GM23248 (cell line): Measurements from ENCODE around the gene ARHGAP26.

Source experiments
- EZH2 ChIP-seq: fragments of 200-600 bp; sonication (generic); IDR thresholded peaks from 2 replicates; pipeline ENCODE4 v1.6.1; 2018; ENCODE audit warnings: antibody characterized with exemption, mild to moderate bottlenecking; ENCODE audit not compliant: insufficient read depth, poor library complexity, severe bottlenecking
- EZH2phosphoT487 ChIP-seq: fragments of 200-600 bp; sonication (generic); IDR thresholded peaks from 2 replicates; pipeline ENCODE4 v1.6.1; 2018; ENCODE audit warnings: antibody characterized with exemption, moderate library complexity, mild to moderate bottlenecking, low read depth; ENCODE audit not compliant: insufficient read depth

DNA sequence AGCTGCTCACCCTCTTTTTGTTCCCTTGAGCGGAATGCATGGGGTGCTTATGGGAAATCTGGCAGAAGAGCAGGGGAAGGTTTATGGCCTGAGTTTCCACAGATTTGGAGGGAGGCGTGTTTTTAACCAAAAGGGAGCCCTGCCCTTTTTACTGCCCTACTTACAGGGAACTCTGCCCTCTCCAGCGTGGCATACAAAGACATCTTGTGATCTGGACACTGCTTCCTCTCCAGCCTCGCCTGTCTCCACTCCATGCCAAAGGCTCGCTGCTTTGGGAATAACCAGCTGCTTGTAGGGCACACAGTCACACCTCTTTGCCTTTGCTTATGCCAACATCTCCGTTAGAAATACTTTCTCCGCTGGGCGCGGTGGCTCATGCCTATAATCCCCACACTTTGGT lies 314.2 kb downstream of the ARHGAP26 start:
- no peak for TF ChIP-seq EZH2
- no peak for TF ChIP-seq EZH2phosphoT487
